BJ (cell line): ENCODE measurements around the gene USP27X. TPM values are rescaled to one million over a fixed set of nuclear protein-coding genes. Genes with fewer than 3 reads are reported as not detected.

Source experiments
- CTCF ChIA-PET: fragments of 350-600 bp; formaldehyde crosslinking; extraction: SDS; loops from one replicate; lab custom pipeline; 2021; ENCODE audit warnings: antibody characterized with exemption, inconsistent platforms; lab: Yijun Ruan, JAX
- POLR2A ChIA-PET: fragments of 300-600 bp; sonication (Branson Sonifier 250); formaldehyde crosslinking; extraction: SDS; loops from one replicate; lab custom pipeline; 2021; ENCODE audit warnings: antibody characterized with exemption; lab: Charles Lee
- DNase-seq: peaks from one replicate; pipeline ENCODE4 v3.0.0-alpha.2; 2011; ENCODE audit warnings: low read depth
- H3K27me3 ChIP-seq: 2 replicates; pipeline ENCODE4 v1.6.0; 2011; ENCODE audit warnings: low read length; ENCODE audit not compliant: control insufficient read depth, insufficient read depth
- H3K36me3 ChIP-seq: 2 replicates; pipeline ENCODE4 v1.5.1; 2011; ENCODE audit warnings: low read length; ENCODE audit not compliant: control insufficient read depth, insufficient read depth
- H3K4me3 ChIP-seq: 2 replicates; pipeline ENCODE4 v1.5.1; 2011; ENCODE audit warnings: low read depth, mild to moderate bottlenecking, control low read depth, low read length
- polyA plus RNA-seq: library from polyadenylated mRNA; depleted of rRNA; stranded (reverse); fragments of >200 nt; gene quantifications from 2 replicates; pipeline ENCODE4 v1.2.3, GENCODE V29; 2011
- TF ChIP-seq, protein P1 (sequence below): IDR thresholded peaks from 2 replicates; pipeline ENCODE4 v1.5.1; 2011; ENCODE audit warnings: low read depth, mild to moderate bottlenecking, control low read depth, inconsistent platforms, low read length, moderate library complexity; ENCODE audit not compliant: insufficient read depth

The USP27X gene
- polyA plus RNA-seq, 1 experiment = 3.4 TPM

DNA sequence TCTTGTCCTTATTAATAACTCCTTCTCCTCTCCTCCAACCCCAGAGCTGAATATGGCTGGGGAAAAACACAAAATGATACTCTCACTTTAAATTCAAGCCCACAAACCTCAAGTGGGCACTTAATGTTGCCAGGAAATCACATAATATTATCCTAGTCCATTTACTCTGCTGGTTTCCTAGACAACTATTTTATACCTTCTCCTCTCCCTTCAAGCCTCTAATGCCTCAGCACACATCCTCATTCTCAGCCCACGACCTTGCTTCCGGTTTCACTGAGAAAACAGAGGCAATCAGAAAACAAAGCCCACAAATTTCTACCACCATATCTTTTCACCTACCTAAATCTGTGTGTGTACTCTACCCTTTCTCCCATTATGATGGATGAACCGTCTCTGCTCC lies 31.1 kb downstream of the USP27X start:
- DNase-seq = no peak
- TF ChIP-seq, protein P1, sequence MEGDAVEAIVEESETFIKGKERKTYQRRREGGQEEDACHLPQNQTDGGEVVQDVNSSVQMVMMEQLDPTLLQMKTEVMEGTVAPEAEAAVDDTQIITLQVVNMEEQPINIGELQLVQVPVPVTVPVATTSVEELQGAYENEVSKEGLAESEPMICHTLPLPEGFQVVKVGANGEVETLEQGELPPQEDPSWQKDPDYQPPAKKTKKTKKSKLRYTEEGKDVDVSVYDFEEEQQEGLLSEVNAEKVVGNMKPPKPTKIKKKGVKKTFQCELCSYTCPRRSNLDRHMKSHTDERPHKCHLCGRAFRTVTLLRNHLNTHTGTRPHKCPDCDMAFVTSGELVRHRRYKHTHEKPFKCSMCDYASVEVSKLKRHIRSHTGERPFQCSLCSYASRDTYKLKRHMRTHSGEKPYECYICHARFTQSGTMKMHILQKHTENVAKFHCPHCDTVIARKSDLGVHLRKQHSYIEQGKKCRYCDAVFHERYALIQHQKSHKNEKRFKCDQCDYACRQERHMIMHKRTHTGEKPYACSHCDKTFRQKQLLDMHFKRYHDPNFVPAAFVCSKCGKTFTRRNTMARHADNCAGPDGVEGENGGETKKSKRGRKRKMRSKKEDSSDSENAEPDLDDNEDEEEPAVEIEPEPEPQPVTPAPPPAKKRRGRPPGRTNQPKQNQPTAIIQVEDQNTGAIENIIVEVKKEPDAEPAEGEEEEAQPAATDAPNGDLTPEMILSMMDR = no peak
- ChIA-PET POLR2A (no interaction called here), CTCF (interaction anchor here (1.3 kb wide), 1 partner anchor 27 kb away, joined by 3 read pairs; no protein-coding TSS in a partner anchor)
- Histone ChIP-seq H3K36me3 (no peaks in the 10 kb centered on the region), H3K27me3 (no peaks in the 10 kb centered on the region; the same call in 1 of the 2 replicates), H3K4me3 (no peak overlapping the region)

DNA sequence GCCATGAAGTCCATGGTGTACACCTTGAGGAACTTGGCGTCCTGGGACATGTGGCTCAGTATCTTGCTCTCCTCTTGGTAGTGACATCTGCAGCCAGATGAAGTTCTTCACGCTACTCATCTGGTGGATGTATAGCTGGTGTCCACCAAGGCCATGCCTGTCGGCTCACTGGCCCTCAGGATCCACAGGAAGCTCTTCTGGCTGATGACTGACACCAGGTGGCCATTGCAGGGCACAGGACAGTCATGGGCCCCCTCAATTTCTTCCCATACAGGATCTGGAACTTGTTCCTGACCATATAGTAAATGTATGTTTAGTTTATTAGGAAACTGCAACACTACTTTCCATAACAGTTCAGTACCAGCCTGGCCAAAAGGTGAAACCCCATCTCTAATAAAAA lies 32.8 kb downstream of the USP27X start:
- ChIA-PET CTCF (interaction anchor here (1.8 kb wide), 1 partner anchor 28 kb away, joined by 3 read pairs; no protein-coding TSS in a partner anchor), POLR2A (no interaction called here)

DNA sequence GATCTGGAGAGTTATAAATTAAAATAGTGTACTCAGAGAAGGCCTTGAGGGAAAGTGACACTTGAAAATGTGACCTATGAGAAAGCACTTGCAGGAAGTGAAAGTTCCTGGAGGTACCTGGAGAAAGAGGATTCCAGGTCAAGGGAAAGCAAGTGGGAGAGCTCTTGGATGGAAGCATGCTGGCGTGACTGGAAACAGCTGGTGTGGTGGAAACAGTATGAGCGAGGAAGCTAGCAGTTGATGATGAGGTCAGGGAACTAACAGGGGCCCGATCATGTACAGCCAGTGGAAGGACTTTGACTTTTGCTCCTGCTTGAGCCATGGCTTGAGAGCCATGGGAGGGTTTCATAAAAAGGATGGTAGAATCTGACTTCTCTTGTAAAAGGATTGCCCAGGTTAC lies 33.6 kb downstream of the USP27X start:
- no peaks in the 10 kb centered on the region for H3K36me3 ChIP-seq

More for the DNA sequence above, 32.8 kb downstream of the USP27X start:
- no peaks in the 10 kb centered on the region; the same call in 1 of the 2 replicates for H3K27me3 ChIP-seq
- TF ChIP-seq, protein P1 = no peak
- DNase-seq = no peak
- H3K36me3 ChIP-seq = no peaks in the 10 kb centered on the region
- no peak overlapping the region for H3K4me3 ChIP-seq

DNA sequence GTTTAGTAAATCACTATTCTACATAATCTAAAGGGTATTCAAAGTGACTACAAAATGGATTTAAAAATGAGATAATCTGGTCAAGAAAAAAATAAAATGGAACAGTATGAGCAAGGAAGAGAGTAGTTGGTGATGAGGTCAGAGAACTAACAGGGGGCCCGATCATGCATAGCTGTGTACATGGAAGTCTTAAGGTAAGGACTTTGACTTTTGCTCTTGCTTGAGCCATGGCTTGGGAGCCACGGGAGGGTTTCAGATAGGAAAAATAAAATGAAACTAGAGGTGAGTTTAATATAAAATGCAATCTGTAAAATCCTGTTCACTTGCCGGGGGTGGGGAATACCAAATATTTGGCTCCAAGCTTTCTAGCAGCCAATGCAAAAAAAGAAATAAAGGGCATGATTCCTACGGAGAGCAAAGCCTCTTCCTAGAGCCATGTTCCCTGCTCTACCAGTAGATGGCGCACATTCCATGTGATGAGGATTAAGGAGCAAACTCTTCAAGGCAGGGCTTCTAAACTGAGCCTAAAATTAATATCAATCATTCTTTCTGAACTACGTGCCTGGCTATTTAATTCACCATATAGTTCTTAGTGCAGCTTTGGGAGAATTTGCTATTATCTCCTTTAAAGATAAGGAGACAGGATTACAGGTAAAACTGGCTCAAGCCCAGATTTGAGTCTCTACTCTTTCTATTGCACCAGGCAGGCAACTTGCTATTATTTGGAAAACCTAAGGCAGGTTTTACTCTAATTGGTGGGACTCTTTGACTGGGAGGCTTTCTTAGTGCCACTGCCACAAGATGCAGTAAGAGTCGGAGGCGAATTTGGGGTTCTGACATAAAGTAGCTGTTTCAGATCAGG lies 36.3 kb downstream of the USP27X start:
- ChIA-PET CTCF (interaction anchor here (0.6 to 2.9 kb wide), 12 partner anchors 18 to 666 kb away, joined by 3 to 20 read pairs (median 4); partner anchors contain the start of genes CCNB3 and USP27X), POLR2A (no interaction called here)
- H3K36me3 ChIP-seq = no peaks in the 10 kb centered on the region
- TF ChIP-seq, protein P1 = peak; percentile 79
- no peaks in the 10 kb centered on the region; the same call in 1 of the 2 replicates for H3K27me3 ChIP-seq
- no peak overlapping the region for H3K4me3 ChIP-seq
- no peak for DNase-seq

More for the DNA sequence above, 33.6 kb downstream of the USP27X start:
- TF ChIP-seq, protein P1 = no peak
- DNase-seq = no peak
- ChIA-PET POLR2A (no interaction called here), CTCF (interaction anchor here (0.6 to 1.8 kb wide), 2 partner anchors 29 to 67 kb away, joined by 3 read pairs; no protein-coding TSS in a partner anchor)
- no peaks in the 10 kb centered on the region; the same call in 1 of the 2 replicates for H3K27me3 ChIP-seq
- H3K4me3 ChIP-seq = no peak overlapping the region

DNA sequence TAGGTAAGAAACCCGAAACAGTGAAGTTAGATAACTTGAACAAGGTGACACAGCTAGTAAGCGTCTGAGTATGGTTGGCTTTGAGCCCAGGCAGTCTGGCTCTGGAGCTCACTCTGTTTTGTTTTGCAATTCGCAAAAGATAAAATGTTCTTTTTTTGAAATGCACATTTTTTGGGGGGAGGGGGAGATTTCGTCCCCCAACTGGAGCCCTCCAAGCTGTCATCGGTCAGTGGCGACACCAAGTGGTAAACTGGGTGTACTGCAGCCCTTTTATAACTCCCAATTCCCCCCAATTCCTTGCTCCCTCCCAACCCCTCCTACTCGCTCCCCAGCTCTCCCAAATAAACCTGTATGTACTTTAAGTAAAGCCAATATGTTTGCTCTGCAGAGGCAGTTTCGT lies 40.3 kb downstream of the USP27X start:
- no peak for DNase-seq

More for the DNA sequence above, 40.3 kb downstream of the USP27X start:
- TF ChIP-seq, protein P1 = peak; percentile 79
- Histone ChIP-seq H3K27me3 (no peaks in the 10 kb centered on the region), H3K4me3 (no peak overlapping the region), H3K36me3 (no peaks in the 10 kb centered on the region)
- ChIA-PET CTCF (interaction anchor here (0.6 to 2.4 kb wide), 10 partner anchors 35 to 1656 kb away, joined by 3 to 7 read pairs (median 3); partner anchors contain the start of genes AKAP4, CCNB3 and USP27X), POLR2A (no interaction called here)
